MCF 10A (cell line): ENCODE measurements around the gene CACNA1D. TPM values are rescaled to one million over a fixed set of nuclear protein-coding genes. Genes with fewer than 3 reads are reported as not detected.

Experiments
- BruUV-seq: library from RNA; stranded (reverse); fragments of 400-500 nt; replicated peaks from 2 replicates; lab custom pipeline; 2021; lab: Mats Ljungman, UMichigan
- CTCF ChIA-PET: fragments of 300-600 bp; sonication (Branson Sonifier 250); formaldehyde crosslinking; extraction: SDS; loops from one replicate; lab custom pipeline; 2021; ENCODE audit warnings: antibody characterized with exemption, inconsistent platforms; lab: Yijun Ruan, JAX
- POLR2A ChIA-PET: fragments of 300-600, 350-650 bp; sonication (Branson Sonifier 250); formaldehyde crosslinking; extraction: SDS; loops from one replicate; lab custom pipeline; 2020; ENCODE audit warnings: antibody characterized with exemption, inconsistent platforms; lab: Yijun Ruan, JAX
- DNase-seq: peaks from one replicate; pipeline ENCODE4 v3.0.0-alpha.2; 2018; ENCODE audit not compliant: unreplicated experiment
- H3K27ac Mint-ChIP-seq: one replicate; pipeline ENCODE4 v1.8.0; 2022; ENCODE audit warnings: mild to moderate bottlenecking, low read depth, mixed read lengths; ENCODE audit not compliant: unreplicated experiment
- H3K27me3 Mint-ChIP-seq: one replicate; pipeline ENCODE4 v1.8.0; 2022; ENCODE audit warnings: mixed read lengths; ENCODE audit not compliant: insufficient read depth, unreplicated experiment
- H3K36me3 Mint-ChIP-seq: one replicate; pipeline ENCODE4 v1.8.0; 2022; ENCODE audit warnings: mild to moderate bottlenecking, moderate library complexity, mixed read lengths; ENCODE audit not compliant: insufficient read depth, unreplicated experiment
- H3K4me1 Mint-ChIP-seq: one replicate; pipeline ENCODE4 v1.8.0; 2022; ENCODE audit warnings: mixed read lengths; ENCODE audit not compliant: insufficient read depth, unreplicated experiment
- H3K4me3 Mint-ChIP-seq: one replicate; pipeline ENCODE4 v1.8.0; 2022; ENCODE audit warnings: mild to moderate bottlenecking, moderate library complexity, mixed read lengths; ENCODE audit not compliant: unreplicated experiment
- H3K9me3 Mint-ChIP-seq: one replicate; pipeline ENCODE4 v1.8.0; 2022; ENCODE audit warnings: mixed read lengths; ENCODE audit not compliant: unreplicated experiment
- CTCF ChIP-seq: fragments of 200-600 bp; IDR thresholded peaks from one replicate; pipeline ENCODE4 v1.8.0; 2022; ENCODE audit warnings: antibody characterized with exemption, mild to moderate bottlenecking; ENCODE audit not compliant: unreplicated experiment
- intact Hi-C: fragments of 100-400 bp; cut with micrococcal nuclease; formaldehyde crosslinking; loops from 2 replicates; pipeline ENCODE4 v1.14.1; 2022
- total RNA-seq: library from RNA; stranded (reverse); gene quantifications from 2 replicates; pipeline ENCODE4 v1.2.3, GENCODE V29; 2022

The CACNA1D gene
- total RNA-seq, 1 experiment from 2014 or later, result 0.26 TPM

DNA sequence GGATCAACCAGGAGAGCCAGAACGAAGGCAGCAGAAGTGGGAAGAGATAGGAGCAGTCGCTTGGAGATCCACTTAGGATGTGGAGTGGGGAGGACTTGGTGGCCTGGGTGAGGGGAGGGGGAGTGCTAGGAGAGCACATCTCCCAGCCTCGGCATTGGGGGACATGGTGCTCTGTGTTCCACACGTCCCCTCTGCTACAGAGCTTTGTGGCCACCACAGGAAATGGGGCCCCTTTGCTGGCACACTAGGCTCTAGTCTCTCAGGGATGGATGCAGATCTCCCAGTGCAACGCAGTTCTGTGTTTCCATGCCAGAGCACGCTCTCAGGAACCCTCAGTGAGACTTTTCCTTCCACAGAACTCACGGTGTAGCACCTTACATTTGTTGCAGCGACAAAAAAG is 283.1 kb downstream of the CACNA1D start:
- H3K4me1 Mint-ChIP-seq, result peaks cover 22% of the 10 kb centered on the region
- TF ChIP-seq CTCF, result no peak
- intact Hi-C loops, result no loop called here
- CTCF ChIA-PET, result interaction anchor here (0.6 kb wide), 1 partner anchor 638 kb away, joined by 3 read pairs; no protein-coding TSS in a partner anchor
- no peak overlapping the region for H3K4me3 Mint-ChIP-seq
- no peak overlapping the region for H3K27ac Mint-ChIP-seq
- H3K36me3 Mint-ChIP-seq, result no peaks in the 10 kb centered on the region
- H3K27me3 Mint-ChIP-seq, result peaks cover 11% of the 10 kb centered on the region
- H3K9me3 Mint-ChIP-seq, result no peaks in the 10 kb centered on the region
- no peak for DNase-seq
- POLR2A ChIA-PET, result no interaction called here
- BruUV-seq, result no TSS peak

- Mint-ChIP-seq H3K4me3 (no peak overlapping the region), H3K27me3 (peaks cover 18% of the 10 kb centered on the region), H3K27ac (no peak overlapping the region), H3K36me3 (no peaks in the 10 kb centered on the region), H3K9me3 (no peaks in the 10 kb centered on the region), H3K4me1 (peaks cover 22% of the 10 kb centered on the region)
- ChIA-PET CTCF (no interaction called here), POLR2A (no interaction called here)
- no TSS peak for BruUV-seq
- no peak for DNase-seq
- no peak for TF ChIP-seq CTCF
- intact Hi-C loops, result no loop called here
These were observed 283.7 kb downstream of the CACNA1D start for GRCh38 chr3:53778153-53778552.

DNA sequence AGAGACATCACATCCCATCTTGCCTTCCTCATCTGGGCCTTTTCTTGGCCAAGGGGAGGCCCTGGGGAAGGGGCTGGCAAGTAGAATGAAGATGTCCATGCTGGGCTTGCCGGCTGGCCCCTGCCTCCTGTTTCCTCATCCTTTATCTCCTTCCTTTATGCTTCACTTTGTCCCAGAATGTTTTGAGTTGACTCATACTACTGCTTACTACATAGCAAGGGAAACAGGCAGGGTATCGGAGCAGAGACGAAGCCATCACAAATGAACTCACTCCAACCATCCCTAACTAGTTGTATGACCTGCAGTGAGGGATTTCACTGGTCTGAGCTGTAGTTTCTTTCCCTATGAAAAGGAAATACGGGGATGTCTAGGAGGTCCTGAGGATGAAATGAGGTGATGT is 285.8 kb downstream of the CACNA1D start:
- Mint-ChIP-seq H3K27ac (no peak overlapping the region), H3K36me3 (no peaks in the 10 kb centered on the region), H3K4me3 (no peak overlapping the region), H3K4me1 (peaks cover 11% of the 10 kb centered on the region), H3K27me3 (peaks cover 30% of the 10 kb centered on the region), H3K9me3 (no peaks in the 10 kb centered on the region)
- no TSS peak for BruUV-seq
- no peak for TF ChIP-seq CTCF
- ChIA-PET POLR2A (no interaction called here), CTCF (interaction anchor here (0.6 kb wide), 1 partner anchor 878 kb away, joined by 3 read pairs; no protein-coding TSS in a partner anchor)
- intact Hi-C loops, result no loop called here
- no peak for DNase-seq

DNA sequence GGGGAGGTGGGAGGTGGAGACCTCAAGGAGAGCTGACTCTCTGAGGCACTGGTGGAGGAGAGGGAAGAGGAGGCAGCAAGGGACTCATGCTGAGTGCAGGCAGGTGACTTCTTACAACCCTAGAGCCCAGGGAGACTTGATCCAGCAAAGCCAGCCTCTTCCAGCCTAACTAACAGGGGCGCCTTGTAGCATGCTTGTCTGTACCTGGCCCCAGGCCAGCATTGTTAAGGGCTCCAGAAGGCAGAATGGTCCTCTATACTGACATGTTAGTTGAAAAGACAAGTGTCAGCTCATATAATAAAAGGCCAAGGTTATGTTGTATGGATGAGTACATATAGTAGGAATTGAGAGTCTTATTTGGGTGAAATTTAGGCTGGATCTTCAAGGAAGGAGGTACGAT is 286.4 kb downstream of the CACNA1D start:
- ChIA-PET CTCF (interaction anchor here (0.6 to 0.7 kb wide), 2 partner anchors 132 to 877 kb away, joined by 3 read pairs; no protein-coding TSS in a partner anchor), POLR2A (no interaction called here)
- Mint-ChIP-seq H3K9me3 (no peaks in the 10 kb centered on the region), H3K27ac (no peak overlapping the region), H3K4me3 (no peak overlapping the region), H3K27me3 (peaks cover 30% of the 10 kb centered on the region), H3K4me1 (peaks cover 11% of the 10 kb centered on the region), H3K36me3 (no peaks in the 10 kb centered on the region)
- DNase-seq, result no peak
- TF ChIP-seq CTCF, result no peak
- intact Hi-C loops, result no loop called here
- no TSS peak for BruUV-seq
